Keratinocyte (primary cell): ENCODE measurements around the gene THOC1. TPM values are rescaled to one million over a fixed set of nuclear protein-coding genes. Genes with fewer than 3 reads are reported as not detected.

Experiments
- DNase-seq: peaks from one replicate; pipeline ENCODE4 v3.0.0-alpha.2; 2011; ENCODE audit warnings: low read depth, missing footprints, low spot score
- FAIRE-seq: peaks from 2 replicates; lab custom pipeline; 2011; peaks lifted over from hg19 to GRCh38; lab: Jason Lieb, UNC
- H2AFZ ChIP-seq: 2 replicates; pipeline ENCODE4 v1.6.0; 2012; ENCODE audit warnings: low read length, control low read depth, inconsistent platforms; ENCODE audit not compliant: control insufficient read depth
- H3K27ac ChIP-seq: 2 replicates; pipeline ENCODE4 v1.5.1; 2011; ENCODE audit warnings: low read length; ENCODE audit not compliant: control insufficient read depth, insufficient read depth
- H3K27me3 ChIP-seq: 3 replicates; pipeline ENCODE4 v1.6.0; 2011; ENCODE audit warnings: low read length; ENCODE audit not compliant: control insufficient read depth, insufficient read depth; ENCODE audit errors: extremely low read depth
- H3K36me3 ChIP-seq, 2 experiments: 2 replicates in 1 of 2; 3 replicates in 1 of 2; pipeline ENCODE4 v1.5.1; 2011; ENCODE audit warnings: low read length in 2 of 2, mild to moderate bottlenecking in 1 of 2; ENCODE audit not compliant: control insufficient read depth in 2 of 2, insufficient read depth in 2 of 2; ENCODE audit errors: extremely low read depth in 1 of 2
- H3K4me1 ChIP-seq: 3 replicates; pipeline ENCODE4 v1.5.1; 2011; ENCODE audit warnings: low read length; ENCODE audit not compliant: control insufficient read depth, insufficient read depth; ENCODE audit errors: extremely low read depth
- H3K4me2 ChIP-seq: 3 replicates; pipeline ENCODE4 v1.6.0; 2011; ENCODE audit warnings: low read depth, low read length; ENCODE audit not compliant: control insufficient read depth, insufficient read depth; ENCODE audit errors: extremely low read depth
- H3K4me3 ChIP-seq, 3 experiments: fragments of 200-600 bp in 1 of 3; sonication (generic) in 1 of 3; 2 replicates in 2 of 3; 3 replicates in 1 of 3; pipeline ENCODE4 v1.5.1; 2011 to 2016; ENCODE audit warnings: low read length in 3 of 3, mild to moderate bottlenecking in 3 of 3, control low read depth in 2 of 3, inconsistent platforms in 1 of 3, low read depth in 1 of 3, mixed read lengths in 1 of 3, mixed run types in 1 of 3, moderate library complexity in 1 of 3; ENCODE audit not compliant: control insufficient read depth in 2 of 3, insufficient read depth in 2 of 3; ENCODE audit errors: extremely low read depth in 1 of 3
- H3K79me2 ChIP-seq: 2 replicates; pipeline ENCODE4 v1.6.0; 2012; ENCODE audit warnings: low read length; ENCODE audit not compliant: control insufficient read depth, insufficient read depth
- H3K9ac ChIP-seq: 3 replicates; pipeline ENCODE4 v1.6.0; 2011; ENCODE audit warnings: low read length; ENCODE audit not compliant: control insufficient read depth, insufficient read depth; ENCODE audit errors: extremely low read depth
- H3K9me1 ChIP-seq: 3 replicates; pipeline ENCODE4 v1.6.0; 2011; ENCODE audit warnings: low read length; ENCODE audit not compliant: control insufficient read depth, insufficient read depth; ENCODE audit errors: extremely low read depth
- H3K9me3 ChIP-seq: 2 replicates; pipeline ENCODE4 v1.5.1; 2012; ENCODE audit warnings: low read depth, low read length; ENCODE audit not compliant: control insufficient read depth
- H4K20me1 ChIP-seq: 3 replicates; pipeline ENCODE4 v1.6.0; 2011; ENCODE audit warnings: low read length; ENCODE audit not compliant: control insufficient read depth, insufficient read depth; ENCODE audit errors: extremely low read depth
- EZH2 ChIP-seq: IDR thresholded peaks from one replicate; pipeline ENCODE4 v1.6.1; 2012; ENCODE audit warnings: inconsistent platforms, mild to moderate bottlenecking, low read length, moderate library complexity
- dilution Hi-C: fragments of 300-500 bp; cut with MboI; formaldehyde crosslinking; loops from one replicate; pipeline ENCODE4 v1.7.0; 2020; ENCODE audit warnings: low sequenced_read_pairs; ENCODE audit not compliant: extremely low pct_ligation_motif_present
- polyA plus RNA-seq, 5 experiments: library from polyadenylated mRNA; depleted of rRNA in 3 of 5; stranded (reverse) in 3 of 5; stranded (forward) in 1 of 5; unstranded in 1 of 5; fragments of >200 nt; gene quantifications; 1 replicate in 1 of 5; 2 replicates in 3 of 5; 3 replicates in 1 of 5; pipeline versions ENCODE4 v1.2.1 to v1.2.3, GENCODE V29; 2011 to 2012; ENCODE audit warnings: missing spikeins in 2 of 5, low read depth in 1 of 5, low replicate concordance in 1 of 5
- TF ChIP-seq, protein P1 (sequence below), 3 experiments: IDR thresholded peaks in 1 of 3; conservative IDR thresholded peaks in 1 of 3; optimal IDR thresholded peaks in 1 of 3; 2 replicates in 2 of 3; 3 replicates in 1 of 3; pipeline versions ENCODE3 to v1.5.1; 2011; ENCODE audit warnings: low read length in 3 of 3, mild to moderate bottlenecking in 3 of 3, moderate library complexity in 2 of 3, control low read depth in 1 of 3, inconsistent platforms in 1 of 3; ENCODE audit not compliant: insufficient read depth in 2 of 3; ENCODE audit errors: extremely low read depth in 1 of 3

Gene THOC1
- polyA plus RNA-seq, 1 donor (not counting 4 experiments of a cell fraction or from before 2014, with no cell fraction given), result 35.8 TPM

DNA sequence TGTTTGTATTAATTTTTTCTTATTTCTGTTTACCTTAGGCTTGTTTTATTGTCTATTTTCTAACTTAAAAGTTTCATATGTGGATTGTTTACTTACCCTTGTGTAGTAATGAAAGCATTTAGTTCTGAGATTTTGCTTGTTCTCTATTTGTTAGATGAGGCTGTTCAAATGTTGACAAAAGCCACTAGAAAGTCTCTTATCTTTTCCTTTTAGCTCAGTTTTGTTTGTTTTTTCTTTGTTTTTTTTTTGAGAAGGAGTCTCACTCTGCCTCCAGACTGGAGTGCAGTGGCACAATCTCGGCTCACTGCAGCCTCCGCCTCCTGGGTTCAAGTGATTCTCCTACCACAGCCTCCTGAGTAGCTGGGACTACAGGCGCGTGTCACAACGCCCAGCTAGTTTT, 78.6 kb downstream of the THOC1 start:
- DNase-seq (no peak), FAIRE-seq (no peak)
- H2AFZ ChIP-seq, result no peak overlapping the region
- peaks cover 1 to 8% of the 10 kb centered on the region in 2 experiments for H3K36me3 ChIP-seq
- no peaks in the 10 kb centered on the region for H3K4me1 ChIP-seq
- H3K9ac ChIP-seq, result no peak overlapping the region
- H3K4me2 ChIP-seq, result no peak overlapping the region
- H4K20me1 ChIP-seq, result no peaks in the 10 kb centered on the region
- H3K27me3 ChIP-seq, result no peaks in the 10 kb centered on the region
- dilution Hi-C loops, result no loop called here
- no peak for TF ChIP-seq EZH2
- TF ChIP-seq, protein P1, sequence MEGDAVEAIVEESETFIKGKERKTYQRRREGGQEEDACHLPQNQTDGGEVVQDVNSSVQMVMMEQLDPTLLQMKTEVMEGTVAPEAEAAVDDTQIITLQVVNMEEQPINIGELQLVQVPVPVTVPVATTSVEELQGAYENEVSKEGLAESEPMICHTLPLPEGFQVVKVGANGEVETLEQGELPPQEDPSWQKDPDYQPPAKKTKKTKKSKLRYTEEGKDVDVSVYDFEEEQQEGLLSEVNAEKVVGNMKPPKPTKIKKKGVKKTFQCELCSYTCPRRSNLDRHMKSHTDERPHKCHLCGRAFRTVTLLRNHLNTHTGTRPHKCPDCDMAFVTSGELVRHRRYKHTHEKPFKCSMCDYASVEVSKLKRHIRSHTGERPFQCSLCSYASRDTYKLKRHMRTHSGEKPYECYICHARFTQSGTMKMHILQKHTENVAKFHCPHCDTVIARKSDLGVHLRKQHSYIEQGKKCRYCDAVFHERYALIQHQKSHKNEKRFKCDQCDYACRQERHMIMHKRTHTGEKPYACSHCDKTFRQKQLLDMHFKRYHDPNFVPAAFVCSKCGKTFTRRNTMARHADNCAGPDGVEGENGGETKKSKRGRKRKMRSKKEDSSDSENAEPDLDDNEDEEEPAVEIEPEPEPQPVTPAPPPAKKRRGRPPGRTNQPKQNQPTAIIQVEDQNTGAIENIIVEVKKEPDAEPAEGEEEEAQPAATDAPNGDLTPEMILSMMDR (optimal IDR thresholded peaks at IDR 0.05 in 1 of 3, IDR thresholded peaks at IDR 0.05 in 1 of 3, conservative IDR thresholded peaks at IDR 0.05 in 1 of 3; ENCODE audit: extremely low read depth in 1 of 3, insufficient read depth in 2 of 3, low read length in 3 of 3), result no peak
- no peaks in the 10 kb centered on the region for H3K9me1 ChIP-seq
- H3K9me3 ChIP-seq, result no peaks in the 10 kb centered on the region
- H3K79me2 ChIP-seq, result peaks cover 79% of the 10 kb centered on the region
- H3K27ac ChIP-seq, result no peak overlapping the region
- no peak overlapping the region for H3K4me3 ChIP-seq

DNA sequence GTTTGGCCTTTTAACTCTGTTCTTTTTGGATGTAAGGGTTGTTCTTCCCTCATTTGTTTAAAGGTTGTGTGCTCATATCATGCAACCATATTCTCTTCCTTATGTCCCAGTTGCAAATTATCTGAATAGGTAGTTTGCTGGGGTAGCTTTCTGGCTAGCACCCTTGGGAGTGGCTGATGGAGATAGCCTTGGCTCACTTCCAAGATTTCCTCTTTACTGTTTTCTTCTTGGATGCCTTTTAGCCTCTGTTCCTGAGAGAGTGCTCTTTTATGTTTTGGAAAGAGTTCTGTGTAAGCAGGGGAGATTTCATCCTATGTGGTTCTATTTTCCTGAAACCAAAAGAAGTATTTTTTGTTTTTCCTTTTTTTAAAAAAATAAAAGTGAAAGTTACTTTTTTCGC, 84.1 kb downstream of the THOC1 start:
- Histone ChIP-seq H3K4me1 (no peaks in the 10 kb centered on the region), H3K27ac (no peak overlapping the region), H3K4me3 (no peak overlapping the region), H3K9me3 (no peaks in the 10 kb centered on the region), H2AFZ (no peak overlapping the region), H3K9me1 (no peaks in the 10 kb centered on the region), H3K36me3 (peaks cover 9 to 20% of the 10 kb centered on the region in 2 experiments), H3K27me3 (no peaks in the 10 kb centered on the region), H4K20me1 (peaks cover 3% of the 10 kb centered on the region), H3K9ac (no peak overlapping the region), H3K4me2 (no peak overlapping the region), H3K79me2 (peaks cover 62% of the 10 kb centered on the region)
- dilution Hi-C loops, result no loop called here
- FAIRE-seq (no peak), DNase-seq (no peak)
- TF ChIP-seq, protein P1 (optimal IDR thresholded peaks at IDR 0.05 in 1 of 3, IDR thresholded peaks at IDR 0.05 in 1 of 3, conservative IDR thresholded peaks at IDR 0.05 in 1 of 3; ENCODE audit: extremely low read depth in 1 of 3, insufficient read depth in 2 of 3, low read length in 3 of 3), result no peak
- no peak for TF ChIP-seq EZH2
